ENCODE measurements around the gene SLC30A3. TPM values are rescaled to one million over a fixed set of nuclear protein-coding genes. Genes with fewer than 3 reads are reported as not detected.

Gene SLC30A3
- total and polyA plus RNA-seq, 2 of the 4 experiments (the other 2 are of a cell fraction): 0.15 TPM; not detected in 1

DNA sequence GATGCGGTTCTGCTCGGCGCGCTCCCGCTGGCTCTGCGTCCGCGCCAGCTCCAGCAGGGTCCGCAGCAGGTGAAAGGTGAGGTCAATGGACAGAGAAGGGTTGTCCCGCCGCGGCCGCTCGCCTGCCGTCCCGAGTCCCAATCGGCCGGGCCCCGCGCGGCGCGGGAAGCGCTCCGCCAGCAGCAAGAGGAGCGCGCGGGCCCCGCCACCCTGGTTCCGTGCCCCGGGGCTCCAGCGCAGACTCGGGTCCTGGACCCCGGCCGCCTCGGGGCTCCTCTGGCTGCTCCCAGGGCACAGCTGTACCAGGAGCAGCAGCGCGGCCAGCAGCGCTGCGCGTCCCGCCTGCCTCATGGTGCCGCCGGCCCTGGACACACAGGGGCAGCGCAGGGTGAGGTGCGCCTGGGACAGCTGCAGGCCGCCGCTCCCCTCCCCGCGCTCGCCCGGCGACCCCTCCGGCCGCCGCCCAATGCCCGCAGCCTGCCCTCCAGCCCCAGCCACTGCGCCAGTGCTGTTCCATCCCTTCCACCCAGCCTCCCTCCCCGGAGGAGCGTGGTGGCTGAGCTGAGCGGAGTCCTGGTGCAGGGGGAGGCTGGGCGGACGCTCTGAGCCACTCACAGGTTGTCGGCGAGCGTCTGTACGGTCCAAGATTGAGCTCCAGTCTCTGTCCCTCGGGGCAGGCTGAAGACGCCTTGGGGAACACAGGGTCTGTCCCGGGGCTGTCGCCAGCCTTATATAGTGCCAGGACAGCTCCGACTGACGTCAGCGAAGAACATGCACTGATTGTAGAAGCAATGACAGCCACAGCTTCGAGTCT, 44.9 kb upstream of the SLC30A3 start:
- H3K4me1 ChIP-seq (ENCODE audit: control insufficient read depth, insufficient read depth, low read length): no peaks in the 10 kb centered on the region; the same call in 1 of the 2 replicates
- no peak overlapping the region for H3K9ac ChIP-seq (ENCODE audit: low read depth, low read length)
- H3K27ac ChIP-seq (ENCODE audit: insufficient read depth, low read length): no peak overlapping the region
- no peaks in the 10 kb centered on the region for H3K79me1 ChIP-seq (ENCODE audit: low read depth in 1 of 2, low read length in 2 of 2)
- intact Hi-C loops (cut with micrococcal nuclease): no loop called here
- H3K18ac ChIP-seq (ENCODE audit: low read depth, low read length): no peak overlapping the region
- H4K20me1 ChIP-seq (ENCODE audit: insufficient read depth, low read length): peaks cover 10% of the 10 kb centered on the region
- peaks cover 14% of the 10 kb centered on the region for H3K36me3 ChIP-seq (ENCODE audit: control insufficient read depth, insufficient read depth, low read length)
- H4K8ac ChIP-seq (ENCODE audit: low read depth in 2 of 2, low read length in 2 of 2): no peak overlapping the region
- BruUV-seq (replicated peaks): no TSS peak
- ATAC-seq (ENCODE audit: low read depth) (peak; percentile 8; the same call in 1 of the 2 replicates), DNase-seq (no peak)
- H3K9me3 ChIP-seq (ENCODE audit: control insufficient read depth, insufficient read depth, low read length): no peaks in the 10 kb centered on the region; the same call in 1 of the 2 replicates
- no peak overlapping the region for H2BK20ac ChIP-seq (ENCODE audit: low read depth, low read length)
- H3K14ac ChIP-seq (replicated peaks; ENCODE audit: low read depth, low read length): no peak overlapping the region
- H3K23ac ChIP-seq (ENCODE audit: low read depth, low read length): no peak overlapping the region
- dilution Hi-C loops (cut with HindIII; ENCODE audit: low sequenced_read_pairs, unreplicated experiment): no loop called here
- H2BK5ac ChIP-seq (ENCODE audit: low read depth, low read length, poor library complexity, severe bottlenecking): no peak overlapping the region
- H3K4me3 ChIP-seq (ENCODE audit: insufficient read depth, low read depth, low read length): no peak overlapping the region
- no peak overlapping the region for H3K4ac ChIP-seq (ENCODE audit: low read depth, low read length)
- H3K4me2 ChIP-seq (ENCODE audit: low read depth, low read length): no peak overlapping the region
- in situ Hi-C loops (cut with MboI; ENCODE audit: low sequenced_read_pairs): no loop called here
- ChIA-PET POLR2A (ENCODE audit: unreplicated experiment) (interaction anchor here (0.6 kb wide), 1 partner anchor 61 kb away, joined by 3 read pairs; no protein-coding TSS in a partner anchor), CTCF (no interaction called here)
- H2AK9ac ChIP-seq (replicated peaks; ENCODE audit: low read depth, low read length, poor library complexity): peak overlapping the region; percentile 10
- H4K91ac ChIP-seq (ENCODE audit: insufficient read depth, low read depth, low read length): no peak overlapping the region
- no peak overlapping the region for H2BK15ac ChIP-seq (ENCODE audit: low read depth, low read length)
- no peak overlapping the region for H2AK5ac ChIP-seq (ENCODE audit: low read depth, low read length)
- H3K9me1 ChIP-seq (ENCODE audit: insufficient read depth, low read length): no peaks in the 10 kb centered on the region; the same call in 1 of the 2 replicates
- H3K56ac ChIP-seq (ENCODE audit: extremely low read depth, insufficient read depth, low read length): no peak overlapping the region
- H2BK120ac ChIP-seq (ENCODE audit: low read depth, low read length): no peak overlapping the region
- WGBS, 2 experiments (ENCODE audit: extremely low coverage in 2 of 2, insufficient read length in 1 of 2): 12% methylated on average over 40 of the region's 75 CpGs; no CpG with 5 or more reads in 1 of the 2 experiments
- no peak overlapping the region for H4K5ac ChIP-seq (ENCODE audit: low read depth, low read length)
- H3K27me3 ChIP-seq (ENCODE audit: control insufficient read depth, insufficient read depth, low read length): peaks cover 41% of the 10 kb centered on the region
- H2AFZ ChIP-seq (replicated peaks; ENCODE audit: low read length, poor library complexity): peak overlapping the region; percentile 21
- no peak for TF ChIP-seq RCOR1 (IDR thresholded peaks at IDR 0.05; ENCODE audit: insufficient replicate concordance, low read length)
- no peak for TF ChIP-seq MXI1 (IDR thresholded peaks at IDR 0.05; ENCODE audit: borderline replicate concordance, low read depth, low read length)
- no peak for TF ChIP-seq NFE2L2 (IDR thresholded peaks at IDR 0.05; ENCODE audit: low read depth, low read length)
- no peak for TF ChIP-seq USF2 (IDR thresholded peaks at IDR 0.05; ENCODE audit: low read depth, low read length)
- no peak for TF ChIP-seq CEBPB (IDR thresholded peaks at IDR 0.05; ENCODE audit: low read depth, low read length)
- no peak for TF ChIP-seq SMC3 (IDR thresholded peaks at IDR 0.05; ENCODE audit: low read depth, low read length)
- no peak for TF ChIP-seq CHD1 (IDR thresholded peaks at IDR 0.05; ENCODE audit: low read depth, low read length)
- no peak for TF ChIP-seq CTCF (conservative IDR thresholded peaks at IDR 0.05; ENCODE audit: low read depth, low read length)
- TF ChIP-seq BHLHE40 (IDR thresholded peaks at IDR 0.05; ENCODE audit: low read depth, low read length): no peak
- no peak for TF ChIP-seq MAFK (IDR thresholded peaks at IDR 0.05; ENCODE audit: low read depth, low read length)
- no peak for TF ChIP-seq FOS (IDR thresholded peaks at IDR 0.05; ENCODE audit: low read depth, low read length)
- no peak for TF ChIP-seq MAZ (IDR thresholded peaks at IDR 0.05; ENCODE audit: borderline replicate concordance, low read depth, low read length)
- no peak for TF ChIP-seq RFX5 (IDR thresholded peaks at IDR 0.05; ENCODE audit: low read depth, low read length)
- TF ChIP-seq, protein P1, sequence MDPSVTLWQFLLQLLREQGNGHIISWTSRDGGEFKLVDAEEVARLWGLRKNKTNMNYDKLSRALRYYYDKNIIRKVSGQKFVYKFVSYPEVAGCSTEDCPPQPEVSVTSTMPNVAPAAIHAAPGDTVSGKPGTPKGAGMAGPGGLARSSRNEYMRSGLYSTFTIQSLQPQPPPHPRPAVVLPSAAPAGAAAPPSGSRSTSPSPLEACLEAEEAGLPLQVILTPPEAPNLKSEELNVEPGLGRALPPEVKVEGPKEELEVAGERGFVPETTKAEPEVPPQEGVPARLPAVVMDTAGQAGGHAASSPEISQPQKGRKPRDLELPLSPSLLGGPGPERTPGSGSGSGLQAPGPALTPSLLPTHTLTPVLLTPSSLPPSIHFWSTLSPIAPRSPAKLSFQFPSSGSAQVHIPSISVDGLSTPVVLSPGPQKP (IDR thresholded peaks at IDR 0.05; ENCODE audit: borderline replicate concordance, low read depth, low read length): no peak
- TF ChIP-seq POLR2A (IDR thresholded peaks at IDR 0.05; ENCODE audit: low read depth, low read length): no peak

All from IMR-90 (cell line).